HFFc6 (cell line): ENCODE results near the gene SCAMP2. TPM values are rescaled to one million over a fixed set of nuclear protein-coding genes. Genes with fewer than 3 reads are reported as not detected.
A peak's percentile ranks its signal among the peaks of the same experiment; 100 is the strongest.

ENCODE experiments used
- DNase-seq: peaks from one replicate; pipeline ENCODE4 v3.0.0-alpha.2; 2018
- H3K27ac Mint-ChIP-seq: 2 replicates; pipeline ENCODE4 v1.8.0; 2020; ENCODE audit warnings: mild to moderate bottlenecking, mixed read lengths
- H3K27me3 Mint-ChIP-seq: 2 replicates; pipeline ENCODE4 v1.8.0; 2021; ENCODE audit warnings: mild to moderate bottlenecking, moderate library complexity, mixed read lengths; ENCODE audit not compliant: insufficient read depth
- H3K36me3 Mint-ChIP-seq: 2 replicates; pipeline ENCODE4 v1.8.0; 2021; ENCODE audit warnings: low read depth, mixed read lengths
- H3K4me1 Mint-ChIP-seq: 2 replicates; pipeline ENCODE4 v1.8.0; 2020; ENCODE audit warnings: low read depth, mixed read lengths
- H3K4me3 Mint-ChIP-seq: 2 replicates; pipeline ENCODE4 v1.8.0; 2020; ENCODE audit warnings: mild to moderate bottlenecking, moderate library complexity, mixed read lengths
- H3K9me3 Mint-ChIP-seq: 2 replicates; pipeline ENCODE4 v1.8.0; 2020; ENCODE audit warnings: mild to moderate bottlenecking, mixed read lengths
- CTCF ChIP-seq: fragments of 200-600 bp; sonication (generic); IDR thresholded peaks from 2 replicates; pipeline ENCODE4 v1.5.0; 2021; ENCODE audit warnings: antibody characterized with exemption, mild to moderate bottlenecking
- total RNA-seq, 6 experiments: library from RNA; stranded (reverse); fragmentation: NEBNext Ultra II Directional; extraction: Animal tissue kit (Norgen Biotek cat#: 25700); gene quantifications; 2 replicates in 1 of 6; 3 replicates in 5 of 6; pipeline ENCODE4 v1.2.3, GENCODE V29; 2021

SCAMP2 gene
- total RNA-seq, 6 experiments from 2014 or later: 70.1 to 86.1 (median 75.9) TPM

GRCh38 chr15:74867466-74868038, 5.6 kb downstream of the SCAMP2 start:
- no peaks in the 10 kb centered on the region for H3K9me3 Mint-ChIP-seq
- H3K27ac Mint-ChIP-seq: no peak overlapping the region
- H3K27me3 Mint-ChIP-seq: peaks cover 2% of the 10 kb centered on the region
- DNase-seq: no peak
- H3K4me3 Mint-ChIP-seq: no peak overlapping the region
- H3K4me1 Mint-ChIP-seq: peaks cover 67% of the 10 kb centered on the region
- H3K36me3 Mint-ChIP-seq: peaks cover 17% of the 10 kb centered on the region
- TF ChIP-seq CTCF: no peak

DNA sequence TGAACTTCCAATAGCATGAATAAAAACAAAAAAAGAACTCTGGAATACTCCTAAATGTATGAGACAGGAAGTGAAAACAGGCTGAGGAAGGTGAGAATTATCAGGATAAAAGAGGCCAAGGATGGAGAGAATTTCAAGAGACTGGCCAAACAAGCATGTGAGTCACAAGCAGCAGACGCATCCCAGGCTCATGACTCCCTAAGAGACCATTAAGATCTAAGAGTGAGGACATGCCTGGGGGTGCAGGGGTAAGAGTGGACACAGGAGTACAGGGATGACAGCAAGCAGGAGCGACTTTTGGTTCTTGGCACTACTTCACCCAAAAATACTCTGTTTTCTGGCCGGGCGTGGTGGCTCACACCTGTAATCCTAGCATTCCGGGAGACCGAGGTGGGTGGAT, 7.1 kb downstream of the SCAMP2 start:
- peaks cover 2% of the 10 kb centered on the region for H3K27me3 Mint-ChIP-seq
- TF ChIP-seq CTCF: no peak
- no peak overlapping the region for H3K4me3 Mint-ChIP-seq
- peak; percentile 74 for DNase-seq
- peaks cover 13% of the 10 kb centered on the region for H3K36me3 Mint-ChIP-seq
- H3K4me1 Mint-ChIP-seq: peaks cover 63% of the 10 kb centered on the region
- H3K27ac Mint-ChIP-seq: peak overlapping the region; percentile 87
- no peaks in the 10 kb centered on the region for H3K9me3 Mint-ChIP-seq

DNA sequence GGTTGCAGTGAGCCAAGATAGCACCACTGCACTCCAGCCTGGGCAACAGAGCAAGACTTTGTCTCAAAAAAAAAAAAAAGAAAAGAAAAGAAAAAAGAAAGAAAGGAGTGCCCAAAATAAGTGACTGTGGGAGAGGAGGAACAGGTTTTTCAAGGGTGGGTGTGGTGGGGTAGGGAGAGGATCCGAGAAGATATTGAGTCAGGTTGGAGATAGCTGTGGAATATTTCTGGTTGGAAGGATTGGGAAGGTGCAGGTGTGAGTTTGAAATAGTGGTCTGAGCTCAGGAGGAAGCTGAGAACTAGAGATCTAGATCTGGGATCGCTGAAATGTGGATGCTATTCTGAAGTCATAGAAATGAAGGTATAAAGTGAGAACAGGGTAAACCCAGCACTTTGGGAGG, 7.8 kb downstream of the SCAMP2 start:
- H3K4me1 Mint-ChIP-seq: peaks cover 55% of the 10 kb centered on the region

GRCh38 chr15:74864296-74864695, 8.9 kb downstream of the SCAMP2 start:
- Mint-ChIP-seq H3K27me3 (peaks cover 2% of the 10 kb centered on the region; the same call in 1 of the 2 replicates), H3K9me3 (no peaks in the 10 kb centered on the region), H3K36me3 (peaks cover 9% of the 10 kb centered on the region; the same call in 1 of the 2 replicates), H3K27ac (peak overlapping the region; percentile 23; the same call in 1 of the 2 replicates), H3K4me1 (peaks cover 45% of the 10 kb centered on the region), H3K4me3 (no peak overlapping the region)
- DNase-seq: no peak
- TF ChIP-seq CTCF: no peak

More for the DNA sequence above, 7.8 kb downstream of the SCAMP2 start:
- TF ChIP-seq CTCF: no peak
- H3K4me3 Mint-ChIP-seq: no peak overlapping the region
- no peaks in the 10 kb centered on the region for H3K9me3 Mint-ChIP-seq
- H3K27ac Mint-ChIP-seq: peak overlapping the region; percentile 87; the same call in 1 of the 2 replicates
- no peak for DNase-seq
- H3K36me3 Mint-ChIP-seq: peaks cover 9% of the 10 kb centered on the region; the same call in 1 of the 2 replicates
- H3K27me3 Mint-ChIP-seq: peaks cover 2% of the 10 kb centered on the region

- H3K27me3 Mint-ChIP-seq: peaks cover 2% of the 10 kb centered on the region; the same call in 1 of the 2 replicates
- H3K4me3 Mint-ChIP-seq: no peak overlapping the region
- H3K36me3 Mint-ChIP-seq: peaks cover 9% of the 10 kb centered on the region; the same call in 1 of the 2 replicates
- no peaks in the 10 kb centered on the region for H3K9me3 Mint-ChIP-seq
- H3K4me1 Mint-ChIP-seq: peaks cover 43% of the 10 kb centered on the region
- H3K27ac Mint-ChIP-seq: peak overlapping the region; percentile 42
- peak; percentile 21 for DNase-seq
- TF ChIP-seq CTCF: no peak
Measured at GRCh38 chr15:74863239-74864056, 9.7 kb downstream of the SCAMP2 start.
